Gastrocnemius medialis (tissue), 4 donors: ENCODE data around the gene ENDOV. TPM values are rescaled to one million over a fixed set of nuclear protein-coding genes. Genes with fewer than 3 reads are reported as not detected.

ENCODE experiments used
- ATAC-seq, 2 donors: fragments of 150-250 bp; one replicate each; pipeline ENCODE4 v1.9.1; 2016
- DNase-seq, 2 donors: peaks; one replicate each; pipeline ENCODE4 v3.0.0-alpha.2; 2019
- H3K27ac ChIP-seq, 4 donors: fragments of 200-600 bp; sonication (generic); 1 replicate in 1 of 4; 2 replicates in 3 of 4; pipeline ENCODE4 v1.5.1; 2016 to 2018; ENCODE audit warnings: mild to moderate bottlenecking in 2 of 4, moderate library complexity in 1 of 4
- H3K27me3 ChIP-seq, 3 donors: fragments of 200-600 bp; sonication (generic) in 2 of 3; 1 replicate in 1 of 3; 2 replicates in 2 of 3; pipeline versions ENCODE4 v1.5.1 to v1.6.0; 2016 to 2019; ENCODE audit warnings: mild to moderate bottlenecking in 1 of 3, moderate library complexity in 1 of 3
- H3K36me3 ChIP-seq, 2 donors: fragments of 200-600 bp; sonication (generic) in 1 of 2; one replicate each; pipeline ENCODE4 v1.5.1; 2017 to 2018
- H3K4me1 ChIP-seq, 2 donors: fragments of 200-600 bp; sonication (generic) in 1 of 2; one replicate each; pipeline ENCODE4 v1.5.1; 2016 to 2017; ENCODE audit warnings: mild to moderate bottlenecking in 2 of 2
- H3K4me3 ChIP-seq, 4 donors: fragments of 200-600 bp; sonication (generic) in 3 of 4; 1 replicate in 1 of 4; 2 replicates in 3 of 4; pipeline ENCODE4 v1.5.1; 2016 to 2019; ENCODE audit warnings: mild to moderate bottlenecking in 2 of 4
- H3K9me3 ChIP-seq, 3 donors: fragments of 200-600 bp; sonication (generic) in 2 of 3; 1 replicate in 1 of 3; 2 replicates in 2 of 3; pipeline ENCODE4 v1.5.1; 2016 to 2019
- CTCF ChIP-seq, 5 experiments: fragments of 450-650 bp in 3 of 5; fragments of 200-600 bp in 2 of 5; sonication (generic) in 2 of 5; IDR thresholded peaks in 4 of 5; conservative IDR thresholded peaks in 1 of 5; 1 replicate in 4 of 5; 2 replicates in 1 of 5; pipeline ENCODE4 v1.5.1; 2016 to 2019; ENCODE audit warnings: antibody characterized with exemption in 5 of 5, mild to moderate bottlenecking in 3 of 5, moderate library complexity in 3 of 5
- POLR2A ChIP-seq, 2 donors: fragments of 450-650 bp; IDR thresholded peaks; one replicate each; pipeline ENCODE4 v1.6.1; 2017; ENCODE audit warnings: antibody characterized with exemption in 2 of 2, mild to moderate bottlenecking in 2 of 2, moderate library complexity in 2 of 2
- in situ Hi-C, 4 donors: fragments of 200-750 bp; cut with MboI; loops; one replicate each; pipeline versions ENCODE4 v1.15.0 to v1.8.0; 2017; ENCODE audit warnings: low sequenced_read_pairs in 4 of 4
- intact Hi-C: fragments of 100-400 bp; cut with DNase I; formaldehyde crosslinking; loops from one replicate; pipeline ENCODE4 v1.15.1; 2023; ENCODE audit warnings: low total_unique reads
- total RNA-seq, 4 donors: library from RNA; depleted of rRNA; stranded (reverse); fragments of >200 nt; gene quantifications; one replicate each; pipeline versions ENCODE4 v1.1.0 to v1.2.3, GENCODE V29; 2016

ENDOV gene
- total RNA-seq, 4 donors from 2014 or later, result 9.1 to 24.1 (median 18.0) TPM

DNA sequence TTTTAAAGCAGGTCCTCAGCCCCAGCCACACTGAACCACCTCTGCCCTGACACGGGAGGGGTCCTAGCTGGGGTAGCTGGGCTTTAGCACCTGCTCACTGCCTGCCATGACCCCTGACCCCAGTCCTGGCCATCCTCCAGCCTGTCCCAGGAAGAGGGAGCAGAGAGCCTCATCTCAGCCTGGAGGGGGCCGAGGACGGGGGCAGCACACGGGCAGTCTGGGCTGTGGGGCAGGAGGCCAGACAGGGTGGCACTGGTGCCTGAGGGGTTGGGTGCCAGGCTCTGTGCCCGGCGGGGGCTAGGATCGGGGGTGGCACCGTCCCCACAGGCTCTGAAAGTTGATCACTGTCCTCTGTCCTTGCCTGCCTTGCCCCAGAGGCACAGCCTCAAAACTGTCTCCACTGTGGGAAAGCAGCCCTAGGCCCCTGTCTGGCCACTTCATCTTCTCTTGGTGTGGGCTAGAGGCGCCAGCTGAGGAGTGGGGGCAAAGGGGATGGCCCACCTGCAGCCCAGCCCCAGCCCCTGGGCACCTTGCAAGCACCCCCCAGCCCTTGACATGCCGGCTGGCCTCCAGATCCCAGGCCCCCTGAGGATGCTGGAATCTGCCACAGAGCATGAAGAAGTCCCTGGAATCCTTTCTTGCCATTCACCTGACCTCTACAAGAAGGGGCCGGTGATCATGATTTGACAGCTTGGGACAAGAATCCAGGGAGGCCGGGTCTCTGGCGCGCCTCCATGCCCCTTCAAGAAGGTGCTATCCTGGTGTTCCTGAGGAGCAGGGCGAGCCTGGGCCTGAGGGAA, 15.7 kb downstream of the ENDOV start:
- ATAC-seq, result no peak
- in situ Hi-C loops (no loop called here), intact Hi-C loops (no loop called here)
- Histone ChIP-seq H3K4me1 (peaks cover 0 to 3% of the 10 kb centered on the region in 2 donors), H3K27ac (no peak overlapping the region), H3K9me3 (no peaks in the 10 kb centered on the region), H3K4me3 (no peak overlapping the region), H3K27me3 (no peaks in the 10 kb centered on the region), H3K36me3 (peaks cover 0 to 9% of the 10 kb centered on the region in 2 donors)
- TF ChIP-seq POLR2A (IDR thresholded peaks at IDR 0.05) (no peak), CTCF (IDR thresholded peaks at IDR 0.05 in 4 of 5, conservative IDR thresholded peaks at IDR 0.05 in 1 of 5) (no peak)
- DNase-seq, result no peak

GRCh38 chr17:80431246-80432195, 16.6 kb downstream of the ENDOV start:
- peaks cover 0 to 9% of the 10 kb centered on the region in 2 donors for H3K36me3 ChIP-seq
- no peak overlapping the region for H3K27ac ChIP-seq
- H3K4me3 ChIP-seq, result no peak overlapping the region
- in situ Hi-C loops, result no loop called here
- intact Hi-C loops, result no loop called here
- no peaks in the 10 kb centered on the region for H3K9me3 ChIP-seq
- no peak for ATAC-seq
- H3K27me3 ChIP-seq, result no peaks in the 10 kb centered on the region
- peaks cover 0 to 3% of the 10 kb centered on the region in 2 donors for H3K4me1 ChIP-seq
- DNase-seq, result no peak
- no peak for TF ChIP-seq CTCF (IDR thresholded peaks at IDR 0.05 in 4 of 5, conservative IDR thresholded peaks at IDR 0.05 in 1 of 5)
- no peak for TF ChIP-seq POLR2A (IDR thresholded peaks at IDR 0.05)

GRCh38 chr17:80432350-80432955, 17.5 kb downstream of the ENDOV start:
- in situ Hi-C loops, result no loop called here
- Histone ChIP-seq H3K9me3 (no peaks in the 10 kb centered on the region), H3K4me3 (no peak overlapping the region), H3K36me3 (peaks cover 0 to 9% of the 10 kb centered on the region in 2 donors), H3K4me1 (no peaks in the 10 kb centered on the region), H3K27me3 (no peaks in the 10 kb centered on the region), H3K27ac (no peak overlapping the region)
- TF ChIP-seq POLR2A (IDR thresholded peaks at IDR 0.05), result no peak
- TF ChIP-seq CTCF (IDR thresholded peaks at IDR 0.05 in 4 of 5, conservative IDR thresholded peaks at IDR 0.05 in 1 of 5), result no peak
- DNase-seq, result no peak
- no peak for ATAC-seq
- intact Hi-C loops, result no loop called here

DNA sequence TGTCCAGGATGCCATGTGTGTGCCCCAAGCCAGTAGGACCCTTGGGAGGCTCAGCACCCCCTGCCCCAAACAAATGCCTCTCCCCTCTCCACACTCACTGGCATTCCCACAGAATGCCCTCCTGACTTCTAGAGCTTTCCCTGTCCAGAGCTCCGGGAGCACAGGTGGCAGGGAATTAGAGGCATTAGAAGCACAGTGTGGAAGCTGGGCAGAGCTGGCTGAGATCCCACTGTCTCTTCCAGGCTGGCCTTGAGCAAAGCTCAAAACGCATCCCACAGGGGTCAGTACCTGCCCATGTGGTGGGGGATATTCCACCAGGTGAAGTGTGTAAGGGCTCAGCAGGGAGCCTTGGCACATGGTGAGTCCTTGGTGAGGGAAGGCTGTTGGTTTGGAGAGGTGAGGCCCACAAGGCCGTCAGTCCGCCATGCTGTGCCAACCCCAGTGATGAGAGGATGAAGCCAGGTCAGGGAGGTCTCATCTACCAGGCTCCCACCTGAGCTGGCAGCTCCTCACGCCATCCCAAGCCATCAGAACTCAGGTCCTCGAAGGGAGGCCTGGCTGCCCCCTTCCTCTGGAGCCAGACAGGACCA, 18.1 kb downstream of the ENDOV start:
- no peak for TF ChIP-seq POLR2A (IDR thresholded peaks at IDR 0.05)
- no peak for TF ChIP-seq CTCF (IDR thresholded peaks at IDR 0.05 in 4 of 5, conservative IDR thresholded peaks at IDR 0.05 in 1 of 5)
- in situ Hi-C loops (no loop called here), intact Hi-C loops (no loop called here)
- no peak overlapping the region for H3K4me3 ChIP-seq
- H3K27me3 ChIP-seq, result no peaks in the 10 kb centered on the region
- H3K9me3 ChIP-seq, result no peaks in the 10 kb centered on the region
- DNase-seq (no peak), ATAC-seq (no peak)
- peaks cover 0 to 9% of the 10 kb centered on the region in 2 donors for H3K36me3 ChIP-seq
- no peaks in the 10 kb centered on the region for H3K4me1 ChIP-seq
- H3K27ac ChIP-seq, result no peak overlapping the region
